ENCODE data around the gene CHRNA1.

The CHRNA1 gene

GRCh38 chr2:174764280-174765255, at the start of gene CHRNA1:
Gene CHRNA1, minus strand, starts transcription at chr2:174764472. Its CDS starts 78 bp downstream, at chr2:174764394.
- DNase-seq (ENCODE audit: low read depth) = peak; percentile 79

- DNase-seq (ENCODE audit: low read depth) = no peak
These were observed 47.8 kb upstream of the CHRNA1 start for GRCh38 chr2:174812037-174812436.

GRCh38 chr2:174807931-174808330, 43.7 kb upstream of the CHRNA1 start:
- DNase-seq (ENCODE audit: low read depth) = no peak

GRCh38 chr2:174805803-174806202, 41.5 kb upstream of the CHRNA1 start:
- no peak for DNase-seq (ENCODE audit: low read depth)

DNA sequence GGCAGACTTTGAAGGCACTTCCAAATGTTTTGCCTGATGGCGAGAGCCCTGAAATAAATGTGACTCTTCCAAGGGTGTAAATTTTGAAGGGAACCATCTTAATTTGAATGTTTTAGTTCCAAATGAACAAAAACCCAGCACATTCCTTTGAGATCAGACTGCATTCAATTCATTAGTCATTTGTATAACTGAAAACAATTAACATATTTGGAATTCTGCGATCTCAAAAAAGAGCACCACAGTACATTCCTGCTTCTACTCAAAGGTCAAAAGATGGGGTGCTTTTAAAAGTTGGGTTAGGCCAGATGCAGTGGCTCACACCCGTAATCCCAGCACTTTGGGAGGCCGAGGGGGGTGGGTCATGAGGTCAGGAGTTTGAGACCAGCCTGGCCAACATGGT, 38.2 kb upstream of the CHRNA1 start:
- peak; percentile 31 for DNase-seq (ENCODE audit: low read depth)

DNA sequence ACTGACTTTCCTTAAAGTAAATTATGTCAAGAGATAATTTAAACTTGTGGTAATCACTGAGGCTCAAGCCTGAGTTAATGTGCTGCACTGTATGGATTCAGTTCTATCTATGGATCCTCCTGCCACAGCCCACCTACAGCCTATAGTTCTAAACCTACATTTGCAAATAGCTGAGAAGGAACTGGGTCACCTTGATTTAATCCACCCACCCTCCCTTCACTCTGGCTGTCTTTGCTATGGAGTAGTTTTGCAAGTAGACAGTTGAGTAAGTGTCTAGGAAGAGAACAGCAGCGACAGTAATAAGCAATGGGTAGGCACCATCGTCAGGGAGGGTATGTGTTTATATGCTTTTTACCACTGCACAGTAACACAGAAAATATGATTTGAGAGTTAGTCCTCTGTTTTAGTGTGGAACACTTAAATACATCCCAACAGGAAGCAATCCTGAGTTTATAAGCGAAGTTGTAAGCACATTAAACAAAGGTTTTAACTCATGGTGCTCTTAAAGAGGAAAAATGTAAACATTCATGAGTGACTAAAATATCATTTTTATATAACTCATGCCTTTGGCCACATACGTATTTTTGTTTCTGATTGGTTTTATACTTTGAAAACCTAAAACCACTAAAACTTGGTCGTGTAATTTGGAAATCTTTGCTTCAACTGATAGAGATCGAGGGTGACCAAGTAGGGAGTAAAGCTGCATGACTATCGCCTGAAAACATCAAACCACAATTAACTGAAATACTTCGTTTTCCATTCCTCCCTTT, 36.3 kb upstream of the CHRNA1 start:
- DNase-seq (ENCODE audit: low read depth) = no peak

GRCh38 chr2:174798801-174799200, 34.5 kb upstream of the CHRNA1 start:
- DNase-seq (ENCODE audit: low read depth) = no peak

GRCh38 chr2:174797781-174798276, 33.6 kb upstream of the CHRNA1 start:
- peak; percentile 49 for DNase-seq (ENCODE audit: low read depth)

DNA sequence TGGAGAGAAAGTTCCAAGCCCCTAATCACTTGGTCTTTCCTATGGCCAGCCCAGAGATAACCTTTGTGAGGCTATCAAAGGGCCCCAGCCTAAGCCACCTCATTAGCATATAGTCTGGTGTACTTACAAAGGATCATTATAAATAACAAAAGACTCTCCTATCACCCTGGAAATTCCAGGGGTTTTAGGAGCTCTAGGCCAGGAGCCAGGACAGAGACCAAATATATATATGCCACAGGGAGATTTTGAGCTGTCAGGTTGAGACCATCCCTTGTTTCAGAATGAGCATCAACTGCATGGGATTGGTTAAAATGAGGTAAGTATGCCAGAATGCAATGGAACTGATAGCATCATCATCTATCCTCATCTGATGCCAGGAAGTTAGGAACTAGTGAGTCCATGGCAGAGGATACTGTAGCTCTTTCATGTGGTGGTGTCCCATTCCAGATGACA, 32.1 kb upstream of the CHRNA1 start:
- no peak for DNase-seq (ENCODE audit: low read depth)

DNA sequence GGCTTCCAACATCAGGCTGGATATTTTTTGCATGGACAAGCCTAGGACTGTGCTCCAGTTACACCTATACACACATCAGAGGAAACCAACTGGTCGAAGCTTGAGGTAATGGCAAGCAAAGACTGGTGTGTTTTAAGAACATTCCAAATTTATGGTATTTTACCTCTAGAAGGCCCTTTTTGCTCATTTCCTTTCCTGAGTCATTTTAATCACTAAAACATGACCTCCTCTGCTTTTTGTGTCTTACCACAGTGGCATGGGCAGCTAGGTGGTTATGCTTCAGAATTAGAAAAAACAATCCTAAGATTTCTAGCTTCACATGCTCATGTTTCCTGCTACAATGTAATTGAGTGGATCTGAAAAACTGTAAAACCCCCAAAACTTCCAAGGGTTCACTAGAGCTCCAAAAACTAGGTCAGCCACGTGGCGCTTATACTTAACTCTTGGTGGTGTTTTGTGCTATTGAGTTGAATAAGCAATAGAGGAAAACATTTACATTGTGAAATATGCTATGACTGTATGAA, 30.6 kb upstream of the CHRNA1 start:
- DNase-seq (ENCODE audit: low read depth) = peak; percentile 64

DNA sequence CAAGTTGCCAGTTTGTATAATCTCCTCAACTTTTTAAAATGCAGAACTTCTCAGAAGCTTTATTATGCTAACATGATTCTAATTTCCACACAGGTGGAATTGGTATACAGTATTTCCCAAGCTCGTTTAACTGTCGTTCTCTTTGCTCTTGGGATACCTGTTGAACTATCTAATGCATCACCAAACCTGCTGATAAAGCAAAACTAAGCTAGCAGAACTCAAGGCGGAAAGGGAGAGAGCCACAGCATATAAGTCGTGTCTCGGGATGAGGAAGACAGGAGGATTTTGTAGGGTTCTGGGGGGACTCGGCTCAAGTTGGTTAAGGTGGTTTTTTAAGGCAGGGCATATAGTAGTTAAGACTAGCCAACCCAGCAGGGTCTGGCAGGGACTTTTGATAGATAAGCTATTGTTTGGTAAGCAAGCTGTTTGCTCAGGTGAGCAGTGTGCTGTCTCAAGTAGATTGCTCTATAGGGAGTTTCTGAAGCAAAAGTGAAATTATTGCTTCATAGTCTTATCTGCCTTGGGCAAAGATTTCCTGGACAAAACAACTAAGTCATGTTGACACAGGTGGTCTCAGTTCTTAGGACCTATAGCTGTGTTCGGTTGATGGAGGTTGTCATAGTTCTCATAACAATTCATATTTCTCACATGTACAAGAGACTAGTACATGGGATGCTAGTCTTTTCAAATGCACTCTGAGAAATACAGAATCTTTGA, 28.2 kb upstream of the CHRNA1 start:
- DNase-seq (ENCODE audit: low read depth) = peak; percentile 34

DNA sequence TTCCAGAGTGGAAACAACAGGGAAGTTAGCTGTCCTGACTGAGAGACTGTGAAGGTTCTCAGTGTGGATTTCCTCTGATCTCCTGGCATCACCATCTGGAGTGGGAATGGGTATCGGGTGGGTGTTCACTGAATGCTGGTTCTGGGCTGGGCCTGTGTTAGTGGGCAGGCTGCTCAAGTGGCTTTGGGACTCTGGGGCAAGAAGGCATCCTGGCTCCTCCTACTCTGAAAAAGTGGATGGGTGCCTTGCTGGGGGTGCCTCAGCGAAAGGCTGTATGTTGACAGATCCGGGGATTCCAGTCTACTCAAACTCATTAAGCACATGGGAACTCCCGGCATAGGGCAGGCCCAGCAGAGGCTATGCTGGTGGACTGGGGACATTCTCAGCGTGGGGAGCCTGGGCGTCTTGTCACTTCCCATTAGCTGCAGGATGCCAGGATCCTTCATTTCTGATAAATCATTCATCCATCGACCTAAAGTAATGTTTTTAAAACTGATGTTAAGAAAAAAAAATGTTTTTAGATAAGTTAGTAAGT, 27.5 kb upstream of the CHRNA1 start:
- DNase-seq (ENCODE audit: low read depth) = no peak

DNA sequence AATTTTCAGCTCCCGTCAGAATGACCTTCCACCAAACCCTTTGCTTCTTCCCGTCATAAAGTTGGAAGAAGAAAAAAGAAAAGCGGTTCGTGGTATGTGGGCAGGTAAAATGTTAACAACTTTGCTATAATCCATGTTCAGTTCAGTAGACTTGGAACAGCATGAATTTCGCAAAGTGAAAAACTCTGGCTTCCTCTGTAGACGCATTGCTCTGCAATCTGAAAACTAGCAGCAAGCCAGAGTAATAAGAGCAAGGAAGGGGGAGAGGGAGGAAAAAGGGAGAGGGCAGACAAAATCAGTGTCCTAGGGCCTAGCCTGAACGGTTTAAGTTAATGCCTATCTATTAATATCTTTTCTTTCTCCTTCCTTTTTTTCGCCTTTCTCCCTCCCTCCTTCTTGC, 26.7 kb upstream of the CHRNA1 start:
- no peak for DNase-seq (ENCODE audit: low read depth)

GRCh38 chr2:174789001-174789400, 24.7 kb upstream of the CHRNA1 start:
- no peak for DNase-seq (ENCODE audit: low read depth)

- no peak for DNase-seq (ENCODE audit: low read depth)
These were observed 24.1 kb upstream of the CHRNA1 start for GRCh38 chr2:174788291-174788929.

DNA sequence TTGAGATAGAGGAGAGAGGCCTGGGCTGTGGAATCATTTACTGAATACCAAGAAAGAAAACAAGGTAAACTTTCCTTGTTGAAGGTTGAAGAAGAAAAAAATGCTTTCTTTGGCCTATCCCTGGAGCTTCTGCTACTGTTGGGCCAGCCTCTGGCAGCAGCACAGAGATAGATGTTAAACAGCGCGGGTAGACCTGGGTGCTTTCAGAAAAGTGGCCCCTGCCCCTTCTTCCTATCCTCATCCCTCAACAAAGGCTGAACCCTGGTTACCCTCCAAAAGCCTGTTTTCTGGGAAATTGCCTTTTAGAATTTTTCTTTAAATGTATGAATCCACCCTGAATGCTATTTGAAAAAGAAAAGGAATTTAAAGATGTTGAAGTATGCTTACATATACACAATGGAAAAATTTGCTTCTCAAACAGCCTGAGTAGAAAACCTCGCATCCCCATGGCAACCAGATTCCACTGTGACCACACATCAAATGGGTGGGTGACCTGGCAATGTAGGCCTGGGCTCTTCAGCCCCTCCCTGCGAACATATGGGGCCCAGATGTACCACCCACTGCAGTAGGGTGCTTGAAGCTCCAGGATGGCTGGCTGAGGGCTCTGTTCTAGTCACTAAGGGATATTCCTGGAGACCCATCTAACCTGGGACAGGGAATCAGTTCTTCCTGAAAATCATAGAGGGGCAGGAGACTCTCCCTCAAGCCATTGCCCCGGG, 23.4 kb upstream of the CHRNA1 start:
- DNase-seq (ENCODE audit: low read depth) = peak; percentile 99

DNA sequence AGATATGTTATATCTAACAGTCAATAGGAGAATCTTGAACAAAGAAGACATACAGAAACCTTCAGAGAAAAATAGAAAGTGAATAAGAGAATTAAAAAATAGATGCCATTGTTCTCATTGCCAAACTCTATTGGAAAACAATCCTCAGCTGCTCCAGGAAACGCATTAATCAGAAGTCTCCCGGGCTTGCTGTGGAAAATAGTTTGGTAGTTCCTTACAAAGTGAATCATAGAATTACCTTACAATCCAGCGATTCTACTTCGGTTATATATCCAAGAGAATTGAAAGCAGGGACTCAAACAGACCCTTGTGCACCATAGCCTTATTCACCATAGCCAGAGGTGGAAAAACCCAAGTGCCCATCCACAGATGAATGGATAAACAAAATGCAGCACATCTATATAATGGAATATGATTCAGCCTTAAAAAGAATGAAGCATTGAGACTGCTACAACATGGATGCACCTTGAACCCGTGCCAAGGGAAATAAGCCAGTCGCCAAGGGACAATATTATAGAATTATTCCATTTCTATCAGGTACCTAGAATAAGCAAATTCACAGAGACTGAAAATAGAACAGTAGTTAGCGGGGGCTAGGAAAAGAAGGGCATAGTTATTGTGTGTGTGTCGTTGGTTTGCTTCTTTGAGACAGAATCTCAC, 21.9 kb upstream of the CHRNA1 start:
- no peak for DNase-seq (ENCODE audit: low read depth)

DNA sequence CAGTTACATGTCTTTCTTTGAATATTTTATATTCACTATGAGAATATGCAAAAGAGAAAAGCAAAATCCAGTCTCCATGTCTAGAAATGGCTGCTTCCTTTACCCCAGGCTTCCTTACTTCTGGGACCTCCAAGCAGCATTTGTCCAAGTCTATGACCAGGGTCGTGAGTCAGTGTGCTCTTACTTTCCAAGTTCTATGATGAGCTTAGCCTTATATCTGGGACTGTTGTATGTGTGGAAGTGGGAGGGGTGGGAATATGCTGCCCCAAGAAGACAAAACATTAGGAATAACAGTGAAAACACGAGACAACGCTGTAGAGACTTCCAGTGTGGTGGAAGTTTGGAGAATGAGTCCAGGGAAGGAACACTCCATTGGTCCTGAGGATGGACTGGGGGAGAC, 21.2 kb upstream of the CHRNA1 start:
- DNase-seq (ENCODE audit: low read depth) = no peak

- DNase-seq (ENCODE audit: low read depth) = no peak
These were observed 20.6 kb upstream of the CHRNA1 start for GRCh38 chr2:174784909-174785308.

GRCh38 chr2:174784316-174784715, 20.0 kb upstream of the CHRNA1 start:
- DNase-seq (ENCODE audit: low read depth) = no peak

All from iris pigment epithelial cell (primary cell).